BLaER1 (cell line): ENCODE measurements around the gene SEPTIN1.
"Not testable (repeated sequence)": the region's sequence is repeated elsewhere in the genome, so short reads cannot be mapped to it uniquely, and the experiment has no call there.

ENCODE experiments used
- H3K27ac ChIP-seq: shearing (Covaris generic); formaldehyde crosslinking; 2 replicates; pipeline ENCODE4 v1.8.1; 2022
- H3K27me3 ChIP-seq: shearing (Covaris generic); formaldehyde crosslinking; 2 replicates; pipeline ENCODE4 v1.8.1; 2022
- H3K36me3 ChIP-seq: shearing (Covaris generic); formaldehyde crosslinking; 2 replicates; pipeline ENCODE4 v1.8.1; 2022
- H3K4me1 ChIP-seq: shearing (Covaris generic); formaldehyde crosslinking; 2 replicates; pipeline ENCODE4 v1.8.1; 2022
- H3K4me2 ChIP-seq: shearing (Covaris generic); formaldehyde crosslinking; 2 replicates; pipeline ENCODE4 v1.8.1; 2022
- H3K4me3 ChIP-seq: shearing (Covaris generic); formaldehyde crosslinking; 2 replicates; pipeline ENCODE4 v1.8.1; 2022
- H3K9ac ChIP-seq: shearing (Covaris generic); formaldehyde crosslinking; 2 replicates; pipeline ENCODE4 v1.8.1; 2022
- H3K9me3 ChIP-seq: shearing (Covaris generic); formaldehyde crosslinking; 2 replicates; pipeline ENCODE4 v1.8.1; 2022
- H4K20me1 ChIP-seq: shearing (Covaris generic); formaldehyde crosslinking; 2 replicates; pipeline ENCODE4 v1.8.1; 2022
- Cebpa-rat ChIP-seq: shearing (Covaris generic); IDR thresholded peaks from 2 replicates; pipeline ENCODE4 v1.8.1; 2022

The SEPTIN1 gene

DNA sequence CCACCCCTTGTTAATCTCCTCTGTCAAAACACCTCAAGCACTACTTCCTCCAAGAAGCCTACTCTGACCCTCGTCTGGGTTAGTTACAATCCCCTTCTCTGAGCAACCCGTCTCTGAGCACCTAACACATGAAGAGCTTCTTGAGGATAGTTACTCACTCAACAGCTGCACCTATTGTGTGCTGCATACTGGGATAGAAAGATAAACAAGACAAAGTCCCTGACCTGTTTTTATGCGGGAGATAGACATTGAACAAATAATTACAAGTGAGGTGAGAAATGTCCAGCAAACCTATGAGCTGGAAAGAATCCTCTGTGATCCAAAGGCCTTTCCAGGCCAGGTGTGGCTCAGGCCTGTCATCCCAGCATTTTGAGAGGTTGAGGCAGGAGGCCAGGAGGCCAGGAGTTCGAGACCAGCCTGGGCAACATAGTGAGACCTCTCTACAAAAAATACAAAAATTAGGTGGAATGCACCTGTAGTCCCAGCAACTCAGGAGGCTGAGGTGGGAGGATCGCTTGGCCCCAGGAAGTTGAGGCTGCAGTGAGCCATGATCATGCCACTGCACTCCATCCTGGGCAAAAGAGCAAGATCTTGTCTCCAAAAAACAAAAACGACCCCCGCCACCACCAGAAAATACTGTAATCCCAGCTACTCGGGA lies 19.5 kb upstream of the SEPTIN1 start:
- peaks cover 24% of the 10 kb centered on the region for H3K36me3 ChIP-seq
- H3K4me2 ChIP-seq: peak overlapping the region; percentile 83
- H3K9me3 ChIP-seq: no peaks in the 10 kb centered on the region
- peak overlapping the region; percentile 84; the same call in 1 of the 2 replicates for H3K27ac ChIP-seq
- peaks cover 69% of the 10 kb centered on the region for H3K4me1 ChIP-seq
- no peak for TF ChIP-seq Cebpa-rat
- H3K4me3 ChIP-seq: no peak overlapping the region
- H3K9ac ChIP-seq: no peak overlapping the region
- H3K27me3 ChIP-seq: no peaks in the 10 kb centered on the region
- H4K20me1 ChIP-seq: peaks cover 11% of the 10 kb centered on the region; the same call in 1 of the 2 replicates

DNA sequence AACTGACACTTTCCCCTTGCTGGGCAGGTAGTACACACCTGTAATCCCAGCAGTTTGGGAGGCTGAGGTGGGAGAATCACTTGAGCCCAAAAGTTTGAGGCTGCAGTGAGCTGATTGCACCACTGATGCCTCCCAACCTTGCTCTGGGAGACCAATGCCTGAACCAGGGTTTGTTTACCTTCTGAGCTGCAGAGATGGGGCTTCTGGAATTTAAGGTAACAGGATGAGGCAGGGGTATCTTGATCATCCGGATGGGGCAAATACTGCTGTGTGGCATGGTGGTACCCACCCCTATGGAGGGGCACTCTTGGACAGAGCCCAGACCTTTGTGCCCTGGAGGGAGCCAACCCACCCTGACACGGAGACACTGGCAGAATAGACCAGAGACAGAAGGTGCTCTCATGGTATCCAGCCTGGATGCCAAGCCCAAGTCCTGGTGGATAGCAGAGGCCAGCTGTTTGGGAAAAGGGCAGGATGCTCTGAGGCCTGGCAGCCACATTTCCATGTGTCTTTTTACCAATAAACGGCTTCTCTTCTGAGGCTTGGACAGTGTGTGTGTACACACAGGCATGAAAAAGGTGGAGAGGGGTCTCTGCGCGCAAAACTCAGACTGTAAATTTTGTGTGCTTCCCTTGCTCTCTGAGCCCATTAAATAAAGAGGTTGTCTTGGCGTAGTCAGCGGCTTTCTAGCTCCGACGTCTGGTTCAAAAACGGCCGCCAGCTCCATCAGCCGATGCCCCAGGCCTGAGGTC lies 17.2 kb upstream of the SEPTIN1 start:
- Histone ChIP-seq H3K27me3 (no peaks in the 10 kb centered on the region), H4K20me1 (peaks cover 25% of the 10 kb centered on the region), H3K27ac (peak overlapping the region; percentile 84), H3K36me3 (peaks cover 25% of the 10 kb centered on the region), H3K9ac (peak overlapping the region; percentile 87), H3K9me3 (no peaks in the 10 kb centered on the region), H3K4me1 (peaks cover 59% of the 10 kb centered on the region), H3K4me3 (peak overlapping the region; percentile 70), H3K4me2 (peak overlapping the region; percentile 83)
- TF ChIP-seq Cebpa-rat: no peak

DNA sequence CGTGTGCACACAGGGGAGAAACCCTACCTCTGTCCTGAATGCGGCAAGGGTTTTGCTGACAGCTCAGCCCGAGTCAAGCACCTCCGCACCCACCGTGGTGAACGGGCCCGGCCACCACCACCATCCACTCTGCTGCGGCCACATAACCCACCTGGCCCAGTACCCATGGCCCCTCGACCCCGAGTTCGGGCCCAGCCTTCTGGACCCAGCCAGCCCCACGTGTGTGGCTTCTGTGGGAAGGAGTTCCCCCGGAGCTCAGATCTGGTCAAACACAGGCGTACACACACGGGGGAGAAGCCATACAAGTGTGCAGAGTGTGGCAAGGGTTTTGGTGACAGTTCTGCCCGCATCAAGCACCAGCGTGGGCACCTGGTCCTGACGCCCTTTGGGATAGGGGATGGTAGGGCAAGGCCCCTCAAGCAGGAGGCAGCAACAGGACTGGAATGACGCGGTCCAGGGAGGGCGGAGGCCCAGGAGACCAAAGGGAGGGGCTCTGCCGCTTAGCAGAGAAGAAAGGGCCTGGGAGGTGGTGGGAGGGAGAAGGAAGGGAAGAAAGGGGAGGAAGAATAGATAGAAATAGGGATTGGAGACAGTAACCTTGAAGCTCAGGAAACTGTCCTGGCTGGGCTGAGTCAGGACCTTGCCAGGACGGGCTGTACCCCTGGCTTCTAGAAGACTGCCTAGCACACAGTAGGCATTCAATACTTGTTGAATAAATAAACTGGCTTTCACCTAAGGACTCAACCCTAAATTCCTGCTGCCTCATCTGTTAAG lies 16.5 kb upstream of the SEPTIN1 start:
- no peak for TF ChIP-seq Cebpa-rat
- H3K9ac ChIP-seq: peak overlapping the region; percentile 87
- H3K27ac ChIP-seq: peak overlapping the region; percentile 84
- no peaks in the 10 kb centered on the region for H3K9me3 ChIP-seq
- peaks cover 25% of the 10 kb centered on the region for H4K20me1 ChIP-seq
- peak overlapping the region; percentile 83 for H3K4me2 ChIP-seq
- H3K4me1 ChIP-seq: peaks cover 67% of the 10 kb centered on the region
- H3K4me3 ChIP-seq: no peak overlapping the region
- H3K36me3 ChIP-seq: peaks cover 25% of the 10 kb centered on the region
- H3K27me3 ChIP-seq: no peaks in the 10 kb centered on the region

DNA sequence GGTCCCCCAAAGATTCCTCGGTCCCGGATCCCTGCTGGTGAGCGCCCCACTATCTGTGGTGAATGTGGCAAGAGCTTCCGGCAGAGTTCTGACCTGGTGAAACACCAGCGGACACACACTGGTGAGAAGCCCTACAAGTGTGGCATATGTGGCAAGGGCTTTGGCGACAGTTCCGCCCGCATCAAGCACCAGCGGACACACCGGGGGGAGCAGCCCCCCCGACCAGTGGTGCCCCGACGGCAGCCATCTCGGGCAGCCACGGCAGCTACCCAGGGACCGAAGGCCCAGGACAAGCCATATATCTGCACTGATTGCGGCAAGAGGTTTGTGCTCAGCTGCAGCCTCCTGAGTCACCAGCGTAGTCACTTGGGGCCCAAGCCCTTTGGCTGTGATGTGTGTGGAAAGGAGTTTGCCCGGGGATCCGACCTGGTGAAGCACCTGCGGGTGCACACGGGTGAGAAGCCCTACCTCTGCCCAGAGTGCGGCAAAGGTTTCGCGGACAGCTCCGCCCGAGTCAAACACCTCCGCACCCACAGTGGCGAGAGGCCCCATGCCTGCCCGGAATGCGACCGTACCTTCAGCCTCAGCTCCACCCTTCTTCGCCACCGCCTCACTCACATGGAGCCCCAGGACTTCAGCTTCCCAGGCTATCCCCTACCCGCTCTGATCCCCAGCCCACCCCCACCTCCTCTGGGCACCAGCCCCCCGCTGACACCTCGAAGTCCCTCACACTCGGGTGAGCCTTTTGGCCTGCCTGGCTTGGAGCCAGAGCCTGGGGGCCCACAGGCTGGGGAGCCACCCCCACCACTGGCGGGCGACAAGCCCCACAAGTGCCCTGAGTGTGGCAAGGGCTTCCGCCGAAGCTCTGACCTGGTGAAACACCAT lies 15.7 kb upstream of the SEPTIN1 start:
- TF ChIP-seq Cebpa-rat: no peak
- peak overlapping the region; percentile 87 for H3K9ac ChIP-seq
- H4K20me1 ChIP-seq: peaks cover 25% of the 10 kb centered on the region
- H3K4me1 ChIP-seq: peaks cover 72% of the 10 kb centered on the region
- H3K36me3 ChIP-seq: peaks cover 25% of the 10 kb centered on the region
- no peak overlapping the region for H3K4me3 ChIP-seq
- H3K27me3 ChIP-seq: no peaks in the 10 kb centered on the region
- peak overlapping the region; percentile 84 for H3K27ac ChIP-seq
- no peaks in the 10 kb centered on the region for H3K9me3 ChIP-seq
- H3K4me2 ChIP-seq: peak overlapping the region; percentile 94

- Histone ChIP-seq H4K20me1 (peaks cover 25% of the 10 kb centered on the region), H3K9ac (peak overlapping the region; percentile 87), H3K9me3 (no peaks in the 10 kb centered on the region), H3K4me1 (peaks cover 71% of the 10 kb centered on the region), H3K4me2 (peak overlapping the region; percentile 94), H3K27ac (peak overlapping the region; percentile 59), H3K27me3 (no peaks in the 10 kb centered on the region), H3K4me3 (peak overlapping the region; percentile 99; the same call in 1 of the 2 replicates), H3K36me3 (peaks cover 25% of the 10 kb centered on the region)
- TF ChIP-seq Cebpa-rat: no peak
Observed at GRCh38 chr16:30397056-30397455, 14.7 kb upstream of the SEPTIN1 start.

DNA sequence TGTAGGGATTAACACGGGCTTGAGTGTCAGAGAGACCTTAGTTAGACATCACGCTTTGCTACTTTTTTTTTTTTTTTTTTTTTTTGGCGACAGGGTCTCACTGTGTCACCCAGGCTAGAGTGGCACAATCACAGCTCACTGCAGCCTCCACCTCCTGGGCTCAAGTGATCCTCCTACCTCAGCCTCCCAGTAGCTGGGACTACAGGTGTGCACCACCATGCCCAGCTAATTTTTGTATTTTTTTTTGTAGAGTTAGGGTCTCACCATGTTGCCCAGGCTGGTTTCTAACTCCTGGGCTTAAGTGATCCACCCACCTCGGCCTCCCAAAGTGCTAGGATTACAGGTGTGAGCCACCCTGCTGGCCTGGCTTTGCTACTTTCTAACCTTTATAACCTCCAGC lies 14.3 kb upstream of the SEPTIN1 start:
- not testable (repeated sequence) for H3K27ac ChIP-seq, H3K27me3 ChIP-seq, H3K9me3 ChIP-seq
- H4K20me1 ChIP-seq: peaks cover 25% of the 10 kb centered on the region
- H3K9ac ChIP-seq: peak overlapping the region; percentile 87
- H3K4me1 ChIP-seq: peaks cover 66% of the 10 kb centered on the region
- H3K36me3 ChIP-seq: peaks cover 25% of the 10 kb centered on the region
- peak overlapping the region; percentile 99 for H3K4me3 ChIP-seq
- peak overlapping the region; percentile 94 for H3K4me2 ChIP-seq

- Histone ChIP-seq H3K27me3 (no peaks in the 10 kb centered on the region), H3K27ac (peak overlapping the region; percentile 87), H3K4me1 (peaks cover 61% of the 10 kb centered on the region), H3K4me3 (peak overlapping the region; percentile 99), H3K4me2 (peak overlapping the region; percentile 94), H3K9me3 (no peaks in the 10 kb centered on the region), H3K9ac (peak overlapping the region; percentile 90), H4K20me1 (peaks cover 25% of the 10 kb centered on the region), H3K36me3 (peaks cover 25% of the 10 kb centered on the region)
- no peak for TF ChIP-seq Cebpa-rat
Observed at GRCh38 chr16:30395992-30396585, 13.7 kb upstream of the SEPTIN1 start.

DNA sequence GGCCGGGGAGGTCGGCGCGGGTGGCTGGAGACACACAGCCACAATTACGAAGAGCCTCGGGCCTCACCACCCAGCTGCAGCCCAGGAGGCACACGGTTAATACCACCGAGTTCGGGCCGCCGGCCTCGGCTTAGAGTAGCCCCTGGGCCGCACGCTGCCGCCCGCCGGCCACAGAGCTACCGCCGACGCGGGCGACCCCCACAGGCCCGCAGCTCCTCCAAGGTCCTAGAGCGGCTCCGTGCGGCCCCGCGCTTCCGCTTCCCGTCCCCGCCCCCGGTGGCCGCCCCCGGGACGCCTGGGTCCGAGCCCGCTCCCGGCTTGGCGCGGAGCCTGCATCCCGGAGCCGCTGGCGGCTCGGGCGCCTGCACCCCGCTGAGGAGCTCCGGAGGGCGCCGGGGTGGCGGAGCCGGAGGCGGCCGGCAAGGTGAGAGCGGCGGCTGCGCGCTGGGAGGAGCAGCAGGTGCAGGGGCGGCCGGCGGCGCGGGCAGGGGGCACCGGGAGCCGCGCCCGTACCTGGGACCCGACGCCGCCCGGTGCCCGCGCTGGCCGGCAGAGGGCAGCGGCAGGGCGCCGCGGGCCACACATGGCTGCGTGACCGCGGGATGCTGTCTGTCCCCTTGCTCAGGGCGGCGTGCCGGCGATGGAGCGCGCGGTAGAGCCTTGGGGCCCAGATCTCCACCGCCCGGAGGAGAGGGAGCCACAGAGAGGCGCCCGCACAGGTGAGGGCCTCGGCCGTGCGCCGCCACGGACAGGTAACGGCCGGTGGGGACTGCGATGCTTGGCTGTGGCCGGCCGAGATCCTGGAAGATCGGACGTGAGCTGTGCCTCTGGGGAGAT lies 13.0 kb upstream of the SEPTIN1 start, which contains the start of gene ZNF48:
ZNF48 (plus strand) TSS at position 266 of the 837 bp plus-strand sequence; CDS start at position 641, 375 bp downstream.
- Histone ChIP-seq H3K4me2 (peak within 1 kb of the TSS; percentile 94), H3K9ac (peak within 1 kb of the TSS; percentile 90), H3K4me1 (peaks cover 63% of the 10 kb centered on the region), H3K36me3 (peaks cover 25% of the 10 kb centered on the region), H4K20me1 (peaks cover 25% of the 10 kb centered on the region), H3K27ac (peak within 1 kb of the TSS; percentile 87), H3K27me3 (no peaks in the 10 kb centered on the region), H3K9me3 (no peaks in the 10 kb centered on the region), H3K4me3 (peak within 1 kb of the TSS; percentile 99)
- TF ChIP-seq Cebpa-rat: no peak
